ENCODE data around the gene TRIM38. TPM values are rescaled to one million over a fixed set of nuclear protein-coding genes. Genes with fewer than 3 reads are reported as not detected.
A peak's percentile ranks its signal among the peaks of the same experiment; 100 is the strongest.

The TRIM38 gene
- total and polyA plus RNA-seq, 2 of the 13 experiments (the other 11 are each of a cell fraction or from before 2014, with no cell fraction given), result 2.5 to 3.1 TPM

DNA sequence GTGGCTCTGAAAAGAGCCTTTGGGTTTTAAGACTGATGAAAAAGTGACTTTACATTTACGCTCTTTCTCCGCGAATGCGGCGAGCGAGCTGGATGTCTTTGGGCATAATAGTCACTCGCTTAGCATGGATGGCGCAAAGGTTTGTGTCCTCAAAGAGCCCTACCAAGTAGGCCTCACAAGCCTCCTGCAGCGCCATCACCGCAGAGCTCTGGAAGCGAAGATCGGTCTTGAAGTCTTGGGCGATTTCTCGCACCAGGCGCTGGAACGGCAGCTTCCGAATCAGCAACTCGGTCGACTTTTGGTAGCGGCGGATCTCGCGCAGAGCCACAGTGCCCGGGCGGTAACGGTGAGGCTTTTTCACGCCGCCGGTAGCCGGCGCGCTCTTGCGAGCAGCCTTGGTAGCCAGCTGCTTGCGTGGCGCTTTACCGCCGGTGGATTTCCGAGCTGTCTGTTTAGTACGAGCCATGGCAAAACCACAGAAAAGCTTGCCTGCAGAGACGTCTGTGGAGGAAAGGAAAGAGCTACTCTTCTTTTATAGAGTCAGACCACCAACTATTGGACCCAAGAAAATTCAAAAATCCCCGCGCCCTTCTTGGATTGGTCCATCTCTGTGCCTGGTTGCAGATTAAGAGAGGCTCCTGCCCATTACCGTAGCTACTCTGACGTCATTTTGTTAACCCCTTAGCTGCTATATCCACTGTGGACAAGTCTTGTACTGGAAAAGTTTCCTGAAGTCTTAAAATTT is 69.2 kb downstream of the TRIM38 start (continued):
- TF ChIP-seq, protein P1, sequence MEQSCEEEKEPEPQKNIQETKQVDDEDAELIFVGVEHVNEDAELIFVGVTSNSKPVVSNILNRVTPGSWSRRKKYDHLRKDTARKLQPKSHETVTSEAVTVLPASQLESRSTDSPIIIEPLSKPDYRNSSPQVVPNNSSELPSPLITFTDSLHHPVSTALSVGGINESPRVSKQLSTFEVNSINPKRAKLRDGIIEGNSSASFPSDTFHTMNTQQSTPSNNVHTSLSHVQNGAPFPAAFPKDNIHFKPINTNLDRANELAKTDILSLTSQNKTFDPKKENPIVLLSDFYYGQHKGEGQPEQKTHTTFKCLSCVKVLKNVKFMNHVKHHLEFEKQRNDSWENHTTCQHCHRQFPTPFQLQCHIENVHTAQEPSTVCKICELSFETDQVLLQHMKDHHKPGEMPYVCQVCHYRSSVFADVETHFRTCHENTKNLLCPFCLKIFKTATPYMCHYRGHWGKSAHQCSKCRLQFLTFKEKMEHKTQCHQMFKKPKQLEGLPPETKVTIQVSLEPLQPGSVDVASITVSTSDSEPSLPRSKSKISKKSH (CRISPR knock-in tag; IDR thresholded peaks at IDR 0.05; ENCODE audit: borderline replicate concordance), result peak; percentile 95
- TF ChIP-seq, protein P2, sequence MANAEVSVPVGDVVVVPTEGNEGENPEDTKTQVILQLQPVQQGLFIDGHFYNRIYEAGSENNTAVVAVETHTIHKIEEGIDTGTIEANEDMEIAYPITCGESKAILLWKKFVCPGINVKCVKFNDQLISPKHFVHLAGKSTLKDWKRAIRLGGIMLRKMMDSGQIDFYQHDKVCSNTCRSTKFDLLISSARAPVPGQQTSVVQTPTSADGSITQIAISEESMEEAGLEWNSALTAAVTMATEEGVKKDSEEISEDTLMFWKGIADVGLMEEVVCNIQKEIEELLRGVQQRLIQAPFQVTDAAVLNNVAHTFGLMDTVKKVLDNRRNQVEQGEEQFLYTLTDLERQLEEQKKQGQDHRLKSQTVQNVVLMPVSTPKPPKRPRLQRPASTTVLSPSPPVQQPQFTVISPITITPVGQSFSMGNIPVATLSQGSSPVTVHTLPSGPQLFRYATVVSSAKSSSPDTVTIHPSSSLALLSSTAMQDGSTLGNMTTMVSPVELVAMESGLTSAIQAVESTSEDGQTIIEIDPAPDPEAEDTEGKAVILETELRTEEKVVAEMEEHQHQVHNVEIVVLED (CRISPR knock-in tag; IDR thresholded peaks at IDR 0.05; ENCODE audit: borderline replicate concordance), result no peak; the same call in 1 of the 2 replicates
- TF ChIP-seq SOX5 (CRISPR knock-in tag; IDR thresholded peaks at IDR 0.05; ENCODE audit: borderline replicate concordance) (no peak; the same call in 1 of the 2 replicates), ZFAT (CRISPR knock-in tag; conservative IDR thresholded peaks at IDR 0.05) (peak; percentile 21; the same call in 1 of the 2 replicates), ZFP37 (CRISPR knock-in tag; IDR thresholded peaks at IDR 0.05; ENCODE audit: borderline replicate concordance) (peak; percentile 21; the same call in 1 of the 2 replicates), ZNF790 (CRISPR knock-in tag; IDR thresholded peaks at IDR 0.05; ENCODE audit: borderline replicate concordance) (peak; percentile 36; the same call in 1 of the 2 replicates), ZEB1 (IDR thresholded peaks at IDR 0.05; ENCODE audit: insufficient replicate concordance, low read depth) (peak; percentile 97), SMAD3 (CRISPR knock-in tag; IDR thresholded peaks at IDR 0.05) (peak; percentile 65), JDP2 (CRISPR knock-in tag; IDR thresholded peaks at IDR 0.05; ENCODE audit: borderline replicate concordance) (no peak; the same call in 1 of the 2 replicates), ZNF224 (CRISPR knock-in tag; IDR thresholded peaks at IDR 0.05) (0 out of 2 replicates have a peak, but pooled peaks have one; percentile 62), ASH2L (IDR thresholded peaks at IDR 0.05; ENCODE audit: insufficient read length, low read depth, low read length) (peak; percentile 95), XRCC5 (optimal IDR thresholded peaks at IDR 0.05; ENCODE audit: low read length) (peak; percentile 86)
- TF ChIP-seq, protein P3, sequence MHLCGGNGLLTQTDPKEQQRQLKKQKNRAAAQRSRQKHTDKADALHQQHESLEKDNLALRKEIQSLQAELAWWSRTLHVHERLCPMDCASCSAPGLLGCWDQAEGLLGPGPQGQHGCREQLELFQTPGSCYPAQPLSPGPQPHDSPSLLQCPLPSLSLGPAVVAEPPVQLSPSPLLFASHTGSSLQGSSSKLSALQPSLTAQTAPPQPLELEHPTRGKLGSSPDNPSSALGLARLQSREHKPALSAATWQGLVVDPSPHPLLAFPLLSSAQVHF (CRISPR knock-in tag; IDR thresholded peaks at IDR 0.05), result peak; percentile 26; the same call in 1 of the 2 replicates
- TF ChIP-seq, protein P4, sequence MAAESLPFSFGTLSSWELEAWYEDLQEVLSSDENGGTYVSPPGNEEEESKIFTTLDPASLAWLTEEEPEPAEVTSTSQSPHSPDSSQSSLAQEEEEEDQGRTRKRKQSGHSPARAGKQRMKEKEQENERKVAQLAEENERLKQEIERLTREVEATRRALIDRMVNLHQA (CRISPR knock-in tag; IDR thresholded peaks at IDR 0.05), result no peak
- TF ChIP-seq, protein P5, sequence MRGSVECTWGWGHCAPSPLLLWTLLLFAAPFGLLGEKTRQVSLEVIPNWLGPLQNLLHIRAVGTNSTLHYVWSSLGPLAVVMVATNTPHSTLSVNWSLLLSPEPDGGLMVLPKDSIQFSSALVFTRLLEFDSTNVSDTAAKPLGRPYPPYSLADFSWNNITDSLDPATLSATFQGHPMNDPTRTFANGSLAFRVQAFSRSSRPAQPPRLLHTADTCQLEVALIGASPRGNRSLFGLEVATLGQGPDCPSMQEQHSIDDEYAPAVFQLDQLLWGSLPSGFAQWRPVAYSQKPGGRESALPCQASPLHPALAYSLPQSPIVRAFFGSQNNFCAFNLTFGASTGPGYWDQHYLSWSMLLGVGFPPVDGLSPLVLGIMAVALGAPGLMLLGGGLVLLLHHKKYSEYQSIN (CRISPR knock-in tag; IDR thresholded peaks at IDR 0.05; ENCODE audit: borderline replicate concordance), result no peak
- TF ChIP-seq, protein P6, sequence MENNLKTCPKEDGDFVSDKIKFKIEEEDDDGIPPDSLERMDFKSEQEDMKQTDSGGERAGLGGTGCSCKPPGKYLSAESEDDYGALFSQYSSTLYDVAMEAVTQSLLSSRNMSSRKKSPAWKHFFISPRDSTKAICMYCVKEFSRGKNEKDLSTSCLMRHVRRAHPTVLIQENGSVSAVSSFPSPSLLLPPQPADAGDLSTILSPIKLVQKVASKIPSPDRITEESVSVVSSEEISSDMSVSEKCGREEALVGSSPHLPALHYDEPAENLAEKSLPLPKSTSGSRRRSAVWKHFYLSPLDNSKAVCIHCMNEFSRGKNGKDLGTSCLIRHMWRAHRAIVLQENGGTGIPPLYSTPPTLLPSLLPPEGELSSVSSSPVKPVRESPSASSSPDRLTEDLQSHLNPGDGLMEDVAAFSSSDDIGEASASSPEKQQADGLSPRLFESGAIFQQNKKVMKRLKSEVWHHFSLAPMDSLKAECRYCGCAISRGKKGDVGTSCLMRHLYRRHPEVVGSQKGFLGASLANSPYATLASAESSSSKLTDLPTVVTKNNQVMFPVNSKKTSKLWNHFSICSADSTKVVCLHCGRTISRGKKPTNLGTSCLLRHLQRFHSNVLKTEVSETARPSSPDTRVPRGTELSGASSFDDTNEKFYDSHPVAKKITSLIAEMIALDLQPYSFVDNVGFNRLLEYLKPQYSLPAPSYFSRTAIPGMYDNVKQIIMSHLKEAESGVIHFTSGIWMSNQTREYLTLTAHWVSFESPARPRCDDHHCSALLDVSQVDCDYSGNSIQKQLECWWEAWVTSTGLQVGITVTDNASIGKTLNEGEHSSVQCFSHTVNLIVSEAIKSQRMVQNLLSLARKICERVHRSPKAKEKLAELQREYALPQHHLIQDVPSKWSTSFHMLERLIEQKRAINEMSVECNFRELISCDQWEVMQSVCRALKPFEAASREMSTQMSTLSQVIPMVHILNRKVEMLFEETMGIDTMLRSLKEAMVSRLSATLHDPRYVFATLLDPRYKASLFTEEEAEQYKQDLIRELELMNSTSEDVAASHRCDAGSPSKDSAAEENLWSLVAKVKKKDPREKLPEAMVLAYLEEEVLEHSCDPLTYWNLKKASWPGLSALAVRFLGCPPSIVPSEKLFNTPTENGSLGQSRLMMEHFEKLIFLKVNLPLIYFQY (CRISPR knock-in tag; IDR thresholded peaks at IDR 0.05; ENCODE audit: borderline replicate concordance), result no peak; the same call in 1 of the 2 replicates
- TF ChIP-seq, protein P7, sequence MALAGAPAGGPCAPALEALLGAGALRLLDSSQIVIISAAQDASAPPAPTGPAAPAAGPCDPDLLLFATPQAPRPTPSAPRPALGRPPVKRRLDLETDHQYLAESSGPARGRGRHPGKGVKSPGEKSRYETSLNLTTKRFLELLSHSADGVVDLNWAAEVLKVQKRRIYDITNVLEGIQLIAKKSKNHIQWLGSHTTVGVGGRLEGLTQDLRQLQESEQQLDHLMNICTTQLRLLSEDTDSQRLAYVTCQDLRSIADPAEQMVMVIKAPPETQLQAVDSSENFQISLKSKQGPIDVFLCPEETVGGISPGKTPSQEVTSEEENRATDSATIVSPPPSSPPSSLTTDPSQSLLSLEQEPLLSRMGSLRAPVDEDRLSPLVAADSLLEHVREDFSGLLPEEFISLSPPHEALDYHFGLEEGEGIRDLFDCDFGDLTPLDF (CRISPR knock-in tag; IDR thresholded peaks at IDR 0.05), result peak; percentile 99
